Raji (cell line): ENCODE results near the gene CDHR2.
A peak's percentile ranks its signal among the peaks of the same experiment; 100 is the strongest.

Source experiments
- POLR2A ChIP-seq: IDR thresholded peaks from 2 replicates; pipeline ENCODE4 v1.6.1; 2011; ENCODE audit warnings: low read depth, low read length, control low read depth; ENCODE audit not compliant: insufficient read depth

The CDHR2 gene

DNA sequence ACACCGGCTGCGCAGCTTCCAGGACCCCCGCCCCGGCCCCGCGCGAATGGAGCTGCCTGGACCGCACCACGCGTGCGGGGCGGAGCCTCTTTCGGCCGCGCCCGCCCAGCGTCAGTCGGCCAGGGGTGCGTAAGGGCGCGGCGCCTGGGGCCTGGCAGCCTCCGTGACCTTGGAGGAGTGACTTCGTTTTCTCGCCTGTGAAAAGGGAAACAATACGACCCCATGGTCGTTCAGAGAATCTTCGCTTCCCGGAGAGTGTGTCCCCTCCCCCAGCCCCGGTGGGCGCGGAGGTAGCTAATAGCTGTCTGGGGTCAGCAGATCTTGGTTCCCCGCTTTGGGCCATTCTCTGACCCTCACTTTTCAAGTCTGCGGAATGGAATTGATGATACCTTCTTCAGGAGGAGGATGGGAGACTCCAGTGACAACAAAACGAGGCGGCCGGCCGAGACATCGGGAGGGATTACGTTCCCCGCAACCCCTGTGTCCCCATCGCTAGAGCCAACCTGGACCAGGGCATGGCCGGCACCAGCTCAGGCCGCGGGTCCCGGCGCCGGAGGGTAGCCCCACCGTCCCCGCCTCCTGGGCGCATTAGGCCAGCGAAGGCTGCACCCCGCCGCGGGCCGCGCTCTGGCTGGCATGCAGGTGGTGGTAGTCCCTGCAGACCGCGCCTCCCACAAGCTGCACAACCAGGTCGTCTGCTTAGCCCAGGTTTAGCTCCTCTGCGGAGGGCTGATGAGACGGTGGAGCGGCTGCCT lies 5.5 kb upstream of the CDHR2 start:
- peak; percentile 79 for TF ChIP-seq POLR2A

DNA sequence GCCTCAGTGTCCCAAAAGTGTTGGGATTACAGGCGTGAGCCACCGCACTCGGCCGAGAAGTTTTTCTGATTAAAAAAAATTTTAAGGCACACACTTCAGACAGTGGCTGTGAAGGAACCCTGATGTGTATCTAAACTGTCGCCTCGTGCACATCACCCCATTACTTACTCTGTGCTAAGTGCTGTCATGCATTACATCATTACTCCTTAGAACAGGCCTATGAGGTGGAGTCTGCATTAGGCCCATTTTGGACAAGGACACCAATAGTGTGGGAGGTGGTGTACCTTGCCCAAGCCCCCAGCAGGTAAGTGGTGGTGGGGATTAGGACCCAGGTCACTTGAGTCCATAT lies 3.8 kb upstream of the CDHR2 start:
- TF ChIP-seq POLR2A, result no peak

DNA sequence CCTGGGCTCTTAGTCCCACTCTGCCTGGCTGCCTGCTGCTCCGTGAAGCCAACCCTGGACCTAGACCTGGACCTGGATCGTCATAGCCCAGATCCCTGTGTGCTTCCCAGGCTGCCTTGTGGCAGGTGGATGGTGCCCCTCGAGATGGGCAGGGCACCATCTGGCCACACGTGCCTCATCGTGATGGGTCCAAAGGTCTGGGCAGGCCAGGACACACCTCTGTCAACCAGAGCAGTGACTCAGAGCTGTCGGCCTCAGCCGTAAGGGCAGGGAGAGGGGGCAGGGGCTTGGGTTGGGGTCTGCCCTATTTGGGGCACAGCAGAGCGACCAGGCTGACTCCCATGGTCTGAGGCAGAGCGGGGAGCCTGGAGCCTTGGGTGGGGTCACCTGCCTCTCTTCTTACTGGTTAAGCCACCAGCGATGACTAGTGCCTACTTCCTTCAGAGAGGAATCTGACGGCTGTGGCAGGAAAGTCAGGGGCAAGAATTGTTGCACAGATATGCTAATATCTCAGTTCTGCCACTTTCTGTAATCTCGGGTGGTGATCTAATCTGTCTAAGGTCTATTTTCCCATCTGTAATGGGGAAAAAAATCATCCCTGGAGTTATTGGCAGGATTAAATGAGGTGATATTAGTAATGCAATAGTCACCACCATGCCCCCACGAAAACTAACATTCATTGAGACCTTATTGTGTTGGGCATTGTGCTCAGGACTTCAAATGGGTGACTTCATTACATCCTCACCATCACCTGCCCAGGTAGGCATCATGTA lies 3.2 kb upstream of the CDHR2 start:
- TF ChIP-seq POLR2A, result no peak

DNA sequence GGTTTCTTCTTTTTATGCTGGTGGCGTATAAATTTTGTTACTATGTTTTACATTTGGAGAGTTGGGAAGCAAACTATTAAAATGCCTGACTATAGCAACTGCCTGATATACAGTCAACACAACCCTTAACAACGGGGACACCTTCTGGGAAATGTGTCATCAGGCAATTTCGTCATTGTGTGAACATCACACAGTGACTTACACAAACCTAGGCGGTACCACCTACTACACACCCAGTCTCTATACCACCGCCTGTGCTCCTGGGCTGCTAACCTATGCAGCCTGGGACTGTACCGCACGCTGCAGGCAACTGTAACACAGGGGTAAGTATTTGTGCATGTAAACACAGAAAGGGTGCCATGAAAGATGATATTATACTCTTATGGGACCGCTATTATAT lies 1.3 kb upstream of the CDHR2 start:
- TF ChIP-seq POLR2A, result 0 out of 2 replicates have a peak, but pooled peaks have one; percentile 7

DNA sequence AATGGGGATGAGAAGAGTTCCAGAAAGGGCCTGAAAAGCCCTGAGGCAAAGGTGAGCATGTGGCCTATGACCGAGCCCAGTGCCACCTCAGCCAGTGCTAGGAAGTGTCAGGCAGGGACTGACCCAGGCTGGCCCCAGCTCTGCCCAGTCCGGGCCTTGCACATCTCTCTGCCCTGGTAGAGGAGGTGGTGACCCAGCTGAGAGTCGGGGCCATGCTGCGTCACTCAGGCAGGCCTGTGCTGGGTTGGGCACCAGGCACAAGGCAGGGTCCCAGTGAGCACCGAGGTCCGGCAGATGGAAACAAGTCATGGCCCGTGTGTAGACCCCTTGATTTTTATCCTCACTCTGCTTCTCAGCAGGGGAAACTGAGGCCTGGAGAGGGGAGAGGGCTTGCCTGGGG lies 729 bp downstream of the CDHR2 start:
- no peak for TF ChIP-seq POLR2A

DNA sequence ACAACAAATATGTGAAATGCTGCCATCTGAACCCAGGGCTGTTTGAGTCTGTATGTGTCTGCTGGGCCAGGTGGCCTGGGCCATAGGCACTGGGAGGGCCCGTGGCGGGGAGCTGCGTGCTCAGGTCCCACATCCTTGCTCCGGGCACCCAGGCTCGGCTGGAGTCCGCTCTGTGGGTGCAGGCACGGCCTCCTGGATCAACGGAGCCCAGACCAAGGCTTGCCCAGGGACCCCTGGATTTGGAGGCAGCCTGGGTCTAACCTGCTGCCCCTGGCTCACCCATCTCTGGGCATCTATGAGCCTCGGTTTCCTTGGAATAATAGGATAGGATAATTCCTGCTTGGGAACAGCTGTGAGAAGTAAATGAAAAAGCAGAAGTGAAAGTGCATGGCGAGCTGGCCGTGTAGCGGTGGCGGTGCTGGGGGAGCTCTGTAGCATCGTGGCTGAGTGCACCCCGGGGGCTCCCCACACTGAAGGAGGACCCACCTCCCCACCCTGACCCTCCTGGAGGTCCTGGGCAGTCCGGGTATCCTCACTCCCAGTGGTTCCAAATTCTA lies 1.2 kb downstream of the CDHR2 start:
- no peak for TF ChIP-seq POLR2A

DNA sequence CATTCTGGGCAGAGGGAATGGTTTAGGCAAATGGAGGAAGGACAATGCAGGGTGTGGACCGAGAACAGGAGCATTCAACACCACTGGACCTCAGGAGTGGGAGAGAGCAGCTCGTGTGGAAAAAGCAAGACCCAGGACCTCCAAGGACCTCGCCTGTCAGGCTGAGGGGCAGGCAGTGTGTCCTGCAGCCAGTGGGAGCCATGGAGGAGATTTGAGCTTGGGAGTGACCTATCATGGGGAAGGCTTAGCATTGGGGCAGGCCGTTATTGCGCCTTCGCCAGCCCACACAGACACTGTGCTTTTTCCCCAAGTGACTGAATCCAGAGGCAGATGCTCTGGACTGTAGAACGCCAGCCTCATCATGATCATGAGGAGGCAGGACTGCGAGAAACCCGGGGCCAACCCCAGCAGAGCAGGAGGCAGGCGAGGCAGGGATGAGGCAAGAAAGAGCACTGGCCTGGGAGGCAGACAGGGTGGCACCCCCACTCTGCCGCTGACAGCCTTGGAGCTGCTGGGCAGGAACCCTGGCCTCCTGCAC lies 3.3 kb downstream of the CDHR2 start:
- TF ChIP-seq POLR2A, result no peak

DNA sequence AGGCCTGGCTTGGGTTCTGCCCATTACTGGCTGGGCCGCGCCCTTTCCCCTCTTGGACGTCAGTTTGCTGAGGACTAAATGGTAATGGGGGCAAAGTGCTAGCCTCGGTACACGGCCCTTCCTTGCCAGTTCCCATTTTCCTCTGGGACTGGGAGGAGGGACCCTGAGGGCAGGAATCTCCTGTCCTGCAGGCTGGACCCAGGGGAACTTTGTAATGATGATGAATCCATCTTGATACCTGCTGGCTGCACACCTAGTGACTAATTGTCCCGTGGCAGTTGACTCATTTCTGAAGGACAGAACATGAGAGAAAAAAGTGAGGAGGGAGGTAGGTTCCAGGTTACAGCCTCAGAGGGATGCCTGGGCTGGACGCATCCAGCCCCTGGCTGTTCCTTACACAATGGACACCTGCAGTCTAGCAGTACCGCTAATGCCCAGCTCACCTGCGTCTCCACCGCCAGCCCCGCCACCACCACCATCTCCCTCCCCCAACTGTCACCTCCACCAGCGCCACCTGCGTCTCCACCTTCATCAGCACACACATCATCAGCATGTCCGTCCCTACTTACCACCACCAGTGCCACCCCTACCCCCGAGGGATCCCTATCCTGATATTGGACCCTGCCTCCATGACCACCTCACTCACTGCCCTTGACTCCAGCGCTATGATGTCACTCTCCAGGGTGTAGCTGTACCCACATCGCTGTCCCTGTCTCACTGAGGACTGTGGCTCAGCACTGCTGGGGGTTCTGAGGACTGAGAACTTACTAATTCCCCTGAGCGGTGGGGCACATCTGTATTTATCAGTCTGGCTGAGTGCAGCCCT lies 4.3 kb downstream of the CDHR2 start:
- TF ChIP-seq POLR2A, result no peak

DNA sequence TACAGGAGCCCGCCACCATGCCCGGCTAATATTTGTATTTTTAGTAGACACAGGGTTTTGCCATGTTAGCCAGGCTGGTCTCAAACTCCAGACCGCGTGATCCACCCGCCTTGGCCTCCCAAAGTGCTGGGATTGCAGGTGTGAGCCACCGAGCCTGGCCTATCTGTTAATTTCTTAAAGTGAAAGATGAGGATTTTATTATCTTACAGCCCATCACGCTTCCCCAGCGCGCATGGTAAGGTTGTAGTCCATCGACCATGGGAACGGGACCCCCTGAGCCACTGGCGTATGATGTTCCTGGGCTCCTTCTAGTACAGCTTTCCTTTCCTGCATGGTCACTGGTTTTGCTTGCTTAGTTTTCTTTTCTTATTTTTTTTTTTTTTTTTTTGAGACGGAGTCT lies 8.7 kb downstream of the CDHR2 start:
- no peak for TF ChIP-seq POLR2A

DNA sequence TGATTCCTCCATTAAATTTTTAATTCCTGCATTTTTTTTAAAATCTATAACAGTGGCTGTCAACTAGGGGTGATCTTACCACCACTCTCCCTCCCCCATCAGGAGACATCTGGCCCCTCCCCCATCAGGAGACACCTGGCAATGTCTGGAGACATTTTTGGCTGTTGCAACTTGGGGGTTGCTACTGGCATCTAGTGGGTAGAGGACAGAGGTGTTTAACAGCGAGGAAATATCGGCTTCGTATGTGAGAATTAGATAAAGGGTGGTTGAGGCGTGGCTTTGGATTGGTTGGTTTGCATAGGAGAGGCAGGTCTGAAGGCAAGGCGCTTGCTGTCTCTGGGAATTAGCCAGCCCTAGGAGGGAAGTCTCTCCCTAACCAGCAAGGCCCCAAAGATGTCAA lies 10.5 kb downstream of the CDHR2 start:
- TF ChIP-seq POLR2A, result no peak

DNA sequence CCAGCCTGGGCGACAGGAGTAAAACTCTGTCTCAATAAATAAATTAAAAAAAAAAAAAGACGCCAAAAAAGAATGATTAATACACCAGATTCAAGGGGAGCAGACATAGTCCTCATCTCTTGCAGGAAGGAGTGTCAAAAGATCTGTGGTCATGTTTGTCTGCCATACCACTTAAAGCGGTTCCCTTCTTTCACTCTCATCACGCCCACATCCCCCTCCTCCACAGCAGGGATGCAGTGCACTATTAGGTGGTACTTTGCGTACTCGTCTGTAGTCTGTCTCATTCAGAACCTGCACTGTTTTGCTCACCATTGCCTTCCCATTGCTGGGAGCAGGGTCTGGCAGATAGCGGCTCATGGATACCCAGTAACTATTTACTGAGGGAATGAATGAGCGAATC lies 11.2 kb downstream of the CDHR2 start:
- TF ChIP-seq POLR2A, result no peak

DNA sequence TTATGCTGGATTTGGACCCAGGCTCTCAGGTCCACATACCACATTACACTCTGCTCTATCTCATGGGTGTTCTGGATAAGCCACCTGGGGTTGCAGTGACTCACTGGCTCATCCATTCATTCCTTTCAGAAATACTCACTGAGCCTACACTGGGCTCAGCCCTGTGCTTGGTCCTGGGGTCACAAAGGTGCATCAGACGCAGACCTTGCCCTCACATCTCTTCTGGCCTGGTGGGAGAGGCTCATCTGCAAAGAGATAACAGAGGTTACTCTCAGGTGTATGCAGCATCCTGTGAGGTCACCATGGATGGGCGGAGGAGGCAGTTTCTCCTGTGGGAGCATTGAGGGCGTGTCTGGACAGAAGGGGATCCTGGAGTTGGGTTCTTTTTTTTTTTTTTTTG lies 12.1 kb downstream of the CDHR2 start:
- no peak for TF ChIP-seq POLR2A

DNA sequence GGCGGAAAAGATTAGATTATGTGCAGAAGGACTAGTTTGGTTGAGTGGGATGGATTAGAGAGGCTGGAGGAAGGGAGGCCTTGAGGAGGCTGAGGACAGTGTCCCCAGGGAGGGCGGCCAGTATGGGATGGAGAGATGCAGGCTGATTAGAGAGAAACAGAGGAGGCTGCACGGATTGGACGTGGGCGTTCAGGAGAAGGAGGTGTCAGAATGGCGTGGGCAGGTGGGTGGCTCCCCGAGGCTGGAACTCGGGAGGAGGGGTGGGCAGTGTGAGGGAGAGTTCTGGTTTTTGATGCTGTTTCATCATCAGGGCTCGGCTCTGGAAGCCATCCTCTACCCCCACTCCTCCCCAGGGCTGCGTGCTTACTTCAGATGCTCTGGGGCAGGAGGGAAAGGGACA lies 13.0 kb downstream of the CDHR2 start:
- TF ChIP-seq POLR2A, result no peak

DNA sequence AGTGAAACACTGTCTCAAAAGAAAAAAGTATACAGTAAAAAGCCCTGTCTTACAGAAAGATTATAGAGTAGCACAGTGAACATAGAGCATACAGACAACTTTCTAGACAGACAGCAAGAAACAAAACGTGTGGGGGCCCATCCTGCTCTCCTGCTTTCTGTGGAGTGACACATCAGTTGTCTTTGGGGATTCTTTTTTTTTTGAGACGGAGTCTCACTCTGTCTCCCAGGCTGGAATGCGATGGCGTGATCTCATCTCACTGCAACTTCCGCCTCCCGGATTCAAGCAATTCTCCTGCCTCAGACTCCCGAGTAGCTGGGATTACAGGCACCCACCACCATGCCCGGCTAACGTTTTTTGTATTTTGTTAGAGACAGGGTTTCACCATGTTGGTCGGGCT lies 14.9 kb downstream of the CDHR2 start:
- no peak for TF ChIP-seq POLR2A

DNA sequence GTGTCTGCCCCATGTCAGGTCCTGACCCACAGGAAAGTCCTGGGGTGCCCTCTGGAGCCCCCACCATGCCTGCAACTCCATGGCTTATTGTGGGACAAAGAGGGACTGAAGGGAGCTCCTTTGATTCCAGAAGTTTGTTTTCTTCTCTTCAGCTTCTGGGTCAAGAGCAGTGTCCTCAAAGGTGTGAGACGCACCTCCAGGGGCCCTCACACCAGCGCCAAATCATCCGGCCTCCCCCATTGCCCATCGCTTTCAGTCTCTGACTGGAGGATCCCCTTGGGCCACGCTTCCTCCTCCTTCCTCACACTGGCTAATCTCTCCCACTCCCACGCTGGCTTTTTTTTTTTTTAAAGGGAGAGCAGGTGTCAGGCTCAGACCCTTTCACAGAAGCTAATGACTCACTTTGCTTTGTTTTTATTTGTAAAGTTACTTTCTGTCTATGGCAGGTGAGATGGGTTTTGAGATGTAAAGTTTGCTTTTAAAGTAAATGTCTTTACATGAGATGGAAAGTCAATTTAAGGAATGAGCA lies 16.7 kb downstream of the CDHR2 start:
- no peak for TF ChIP-seq POLR2A
